Muscle layer of colon (tissue), 2 donors: ENCODE results near the gene STON2.

Experiments
- H3K27ac ChIP-seq: one replicate; pipeline ENCODE4 v1.7.0; 2013; ENCODE audit warnings: low read depth, mild to moderate bottlenecking, low read length, moderate library complexity
- H3K27me3 ChIP-seq, 2 donors: one replicate each; pipeline ENCODE4 v1.7.0; 2013; ENCODE audit warnings: low read length in 2 of 2, mild to moderate bottlenecking in 2 of 2; ENCODE audit not compliant: insufficient read depth in 2 of 2, control insufficient read depth in 1 of 2
- H3K36me3 ChIP-seq: one replicate; pipeline ENCODE4 v1.7.0; 2013; ENCODE audit warnings: mild to moderate bottlenecking, low read length; ENCODE audit not compliant: insufficient read depth
- H3K4me1 ChIP-seq: one replicate; pipeline ENCODE4 v1.7.0; 2013; ENCODE audit warnings: mild to moderate bottlenecking, low read length; ENCODE audit not compliant: insufficient read depth
- H3K4me3 ChIP-seq, 2 donors: one replicate each; pipeline ENCODE4 v1.7.0; 2013; ENCODE audit warnings: low read length in 2 of 2, low read depth in 1 of 2, mild to moderate bottlenecking in 1 of 2, moderate library complexity in 1 of 2
- H3K9ac ChIP-seq: one replicate; pipeline ENCODE4 v1.7.0; 2013; ENCODE audit warnings: low read length
- H3K9me3 ChIP-seq: one replicate; pipeline ENCODE4 v1.7.0; 2013; ENCODE audit warnings: mild to moderate bottlenecking, low read length
- donor health status: abdominal sarcoma.
- donor health status: Adenocarcinoma of cecum.

Gene STON2, protein sequence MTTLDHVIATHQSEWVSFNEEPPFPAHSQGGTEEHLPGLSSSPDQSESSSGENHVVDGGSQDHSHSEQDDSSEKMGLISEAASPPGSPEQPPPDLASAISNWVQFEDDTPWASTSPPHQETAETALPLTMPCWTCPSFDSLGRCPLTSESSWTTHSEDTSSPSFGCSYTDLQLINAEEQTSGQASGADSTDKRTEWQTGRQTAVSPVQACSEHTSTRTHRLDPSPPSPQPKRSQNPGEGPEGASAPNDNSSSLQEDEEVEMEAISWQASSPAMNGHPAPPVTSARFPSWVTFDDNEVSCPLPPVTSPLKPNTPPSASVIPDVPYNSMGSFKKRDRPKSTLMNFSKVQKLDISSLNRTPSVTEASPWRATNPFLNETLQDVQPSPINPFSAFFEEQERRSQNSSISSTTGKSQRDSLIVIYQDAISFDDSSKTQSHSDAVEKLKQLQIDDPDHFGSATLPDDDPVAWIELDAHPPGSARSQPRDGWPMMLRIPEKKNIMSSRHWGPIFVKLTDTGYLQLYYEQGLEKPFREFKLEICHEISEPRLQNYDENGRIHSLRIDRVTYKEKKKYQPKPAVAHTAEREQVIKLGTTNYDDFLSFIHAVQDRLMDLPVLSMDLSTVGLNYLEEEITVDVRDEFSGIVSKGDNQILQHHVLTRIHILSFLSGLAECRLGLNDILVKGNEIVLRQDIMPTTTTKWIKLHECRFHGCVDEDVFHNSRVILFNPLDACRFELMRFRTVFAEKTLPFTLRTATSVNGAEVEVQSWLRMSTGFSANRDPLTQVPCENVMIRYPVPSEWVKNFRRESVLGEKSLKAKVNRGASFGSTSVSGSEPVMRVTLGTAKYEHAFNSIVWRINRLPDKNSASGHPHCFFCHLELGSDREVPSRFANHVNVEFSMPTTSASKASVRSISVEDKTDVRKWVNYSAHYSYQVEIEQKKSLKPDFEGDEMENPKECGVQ

DNA sequence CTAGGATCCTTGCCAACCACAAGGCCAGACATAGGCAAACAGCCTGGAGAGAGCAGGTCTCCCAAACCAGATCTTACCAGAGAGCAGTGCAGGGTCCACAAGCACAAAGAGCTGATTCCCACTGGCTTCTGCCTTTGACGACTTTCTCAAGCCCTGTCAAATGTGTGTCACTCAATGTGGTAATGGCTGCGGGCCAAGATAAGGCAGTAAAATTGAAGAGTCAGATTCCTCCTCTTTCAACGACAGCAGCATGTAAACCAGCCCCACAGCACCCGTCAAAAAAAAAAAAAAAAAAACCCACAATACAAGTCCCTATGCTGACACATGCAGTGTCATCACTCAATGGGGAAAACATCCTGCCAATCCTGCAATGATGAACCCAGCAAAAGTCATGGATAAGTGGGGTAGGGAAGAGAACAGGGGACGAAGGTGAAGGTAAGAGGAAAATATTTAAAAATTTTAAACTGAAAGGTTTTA, at the start of gene STON2:
TSS of gene STON2 (minus strand) at position 123 of the 477 bp plus-strand sequence. CDS start 1,942 bp downstream, outside the sequence.
- no peaks in the 10 kb centered on the region for H3K9me3 ChIP-seq
- H3K27me3 ChIP-seq = no peaks in the 10 kb centered on the region
- H3K36me3 ChIP-seq = no peaks in the 10 kb centered on the region
- no peaks in the 10 kb centered on the region for H3K4me1 ChIP-seq
- no peak within 1 kb of the TSS for H3K9ac ChIP-seq
- no peak within 1 kb of the TSS for H3K4me3 ChIP-seq
- H3K27ac ChIP-seq = no peak within 1 kb of the TSS

DNA sequence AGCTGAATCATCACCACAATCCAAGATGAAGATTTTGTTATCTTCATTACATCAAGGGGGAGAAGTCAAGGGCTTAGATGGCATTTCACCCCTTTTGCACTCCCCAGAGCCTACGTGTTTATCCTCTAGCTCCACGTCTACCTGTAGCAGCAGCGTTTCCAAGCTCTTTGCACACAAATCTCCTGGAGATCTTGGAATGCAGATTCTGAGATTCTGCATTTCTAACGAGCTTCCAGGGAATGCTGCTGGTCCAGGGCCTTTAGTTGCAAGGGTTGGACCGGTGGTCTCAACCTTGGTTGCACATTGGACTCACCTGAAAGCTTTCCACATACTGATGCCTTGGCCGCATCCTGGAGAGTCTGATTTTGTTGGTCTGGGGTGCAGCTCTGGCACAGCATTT, 49.5 kb upstream of the STON2 start:
- no peaks in the 10 kb centered on the region for H3K36me3 ChIP-seq
- H3K27me3 ChIP-seq = no peaks in the 10 kb centered on the region
- H3K4me1 ChIP-seq = no peaks in the 10 kb centered on the region
- H3K9ac ChIP-seq = no peak overlapping the region
- H3K9me3 ChIP-seq = no peaks in the 10 kb centered on the region
- no peak overlapping the region for H3K27ac ChIP-seq
- no peak overlapping the region for H3K4me3 ChIP-seq

GRCh38 chr14:81449114-81449513, 49.0 kb upstream of the STON2 start:
- H3K9ac ChIP-seq = no peak overlapping the region
- H3K4me1 ChIP-seq = no peaks in the 10 kb centered on the region
- no peak overlapping the region for H3K4me3 ChIP-seq
- no peaks in the 10 kb centered on the region for H3K36me3 ChIP-seq
- no peak overlapping the region for H3K27ac ChIP-seq
- H3K27me3 ChIP-seq = no peaks in the 10 kb centered on the region
- no peaks in the 10 kb centered on the region for H3K9me3 ChIP-seq

DNA sequence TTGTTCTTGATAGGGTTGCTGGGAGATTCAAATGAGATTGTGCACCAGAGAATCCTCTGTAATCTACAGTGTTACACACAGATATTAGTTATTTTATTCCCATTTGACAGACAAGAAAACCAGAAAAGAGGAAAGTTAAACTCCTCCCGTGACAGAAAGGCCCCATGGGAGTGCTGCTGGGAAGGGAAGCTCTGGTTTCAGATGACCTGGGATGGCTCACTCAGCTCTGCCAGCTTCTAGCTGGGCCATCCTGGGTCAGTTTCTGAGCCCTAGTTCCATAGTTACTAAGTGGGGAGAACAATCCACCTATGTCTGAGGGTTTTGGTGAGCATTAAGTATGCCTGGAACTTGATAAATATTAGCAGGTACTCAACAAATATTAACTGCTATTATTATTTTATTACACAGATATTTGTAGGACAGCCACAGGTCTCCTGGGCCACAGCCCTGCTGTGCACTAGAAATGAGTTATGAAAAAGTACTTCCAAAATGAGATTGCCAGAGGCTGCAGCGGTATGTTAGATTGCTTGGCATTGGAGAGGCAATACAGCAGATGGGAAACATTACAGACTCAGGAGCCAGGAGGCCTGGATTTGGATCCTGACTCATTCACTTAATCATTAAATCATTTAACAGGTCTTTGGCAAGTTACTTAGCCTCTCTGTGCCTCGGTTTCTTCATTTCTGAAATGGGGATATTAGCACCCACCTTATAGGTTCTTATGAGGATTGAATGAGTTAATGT, 47.1 kb upstream of the STON2 start:
- Histone ChIP-seq H3K27me3 (no peaks in the 10 kb centered on the region), H3K36me3 (no peaks in the 10 kb centered on the region), H3K27ac (no peak overlapping the region), H3K4me3 (no peak overlapping the region), H3K9me3 (no peaks in the 10 kb centered on the region), H3K9ac (no peak overlapping the region), H3K4me1 (no peaks in the 10 kb centered on the region)

GRCh38 chr14:81446279-81447007, 46.3 kb upstream of the STON2 start:
- H3K9ac ChIP-seq = no peak overlapping the region
- no peaks in the 10 kb centered on the region for H3K9me3 ChIP-seq
- H3K36me3 ChIP-seq = no peaks in the 10 kb centered on the region
- H3K27me3 ChIP-seq = no peaks in the 10 kb centered on the region
- H3K4me3 ChIP-seq = no peak overlapping the region
- no peak overlapping the region for H3K27ac ChIP-seq
- no peaks in the 10 kb centered on the region for H3K4me1 ChIP-seq

DNA sequence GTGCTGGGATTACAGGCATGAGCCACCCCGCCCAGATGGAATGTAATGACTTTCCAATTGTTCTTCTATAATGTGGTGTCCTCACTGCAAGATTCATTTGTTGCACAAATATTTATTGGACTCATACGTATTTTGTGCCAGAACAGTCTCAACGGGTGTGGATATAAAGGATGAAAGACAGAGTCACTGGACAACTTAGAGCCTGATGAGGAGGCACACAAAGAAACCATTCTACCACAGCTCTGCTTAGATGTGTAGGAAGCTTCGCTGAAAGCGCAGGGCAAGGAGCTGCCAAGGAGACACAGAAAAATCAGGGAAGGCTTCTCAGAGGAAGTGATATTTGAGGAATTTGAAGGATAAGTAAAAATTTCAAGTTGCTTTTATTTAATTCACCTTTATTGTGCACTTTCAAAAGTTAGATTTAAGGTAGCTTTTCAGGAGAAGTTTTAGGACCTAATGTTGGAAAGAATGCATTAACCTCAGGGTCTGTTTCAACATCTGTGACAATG, 41.6 kb upstream of the STON2 start:
- Histone ChIP-seq H3K27ac (no peak overlapping the region), H3K4me1 (no peaks in the 10 kb centered on the region), H3K27me3 (peaks cover 5 to 10% of the 10 kb centered on the region in 2 donors), H3K36me3 (no peaks in the 10 kb centered on the region), H3K4me3 (no peak overlapping the region), H3K9me3 (no peaks in the 10 kb centered on the region), H3K9ac (no peak overlapping the region)

GRCh38 chr14:81440041-81440440, 39.9 kb upstream of the STON2 start:
- Histone ChIP-seq H3K36me3 (no peaks in the 10 kb centered on the region), H3K9ac (no peak overlapping the region), H3K27ac (no peak overlapping the region), H3K27me3 (peaks cover 11 to 16% of the 10 kb centered on the region in 2 donors), H3K4me1 (peaks cover 4% of the 10 kb centered on the region), H3K4me3 (no peak overlapping the region), H3K9me3 (no peaks in the 10 kb centered on the region)

DNA sequence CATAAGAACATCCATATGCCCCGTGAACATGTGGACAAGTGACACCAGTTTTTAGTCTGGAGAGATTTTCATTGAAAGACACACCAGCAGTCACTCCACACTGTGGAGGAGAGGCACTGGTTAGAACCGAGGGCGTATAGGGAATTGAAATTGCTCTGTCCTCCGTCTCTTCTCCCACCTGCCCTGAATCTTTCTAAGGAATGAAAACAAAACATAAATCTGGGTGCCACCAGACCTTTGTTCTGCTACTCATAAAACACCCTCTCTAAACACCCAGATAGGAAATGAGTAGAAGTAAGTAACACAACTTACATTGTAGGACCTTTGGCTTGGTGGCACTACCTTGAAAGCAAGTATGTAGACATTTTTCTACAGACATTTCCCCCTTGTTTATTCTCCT, 37.1 kb upstream of the STON2 start:
- no peak overlapping the region for H3K27ac ChIP-seq
- peaks cover 6% of the 10 kb centered on the region for H3K4me1 ChIP-seq
- no peak overlapping the region for H3K4me3 ChIP-seq
- no peaks in the 10 kb centered on the region for H3K9me3 ChIP-seq
- peaks cover 11 to 25% of the 10 kb centered on the region in 2 donors for H3K27me3 ChIP-seq
- H3K36me3 ChIP-seq = no peaks in the 10 kb centered on the region
- H3K9ac ChIP-seq = no peak overlapping the region

DNA sequence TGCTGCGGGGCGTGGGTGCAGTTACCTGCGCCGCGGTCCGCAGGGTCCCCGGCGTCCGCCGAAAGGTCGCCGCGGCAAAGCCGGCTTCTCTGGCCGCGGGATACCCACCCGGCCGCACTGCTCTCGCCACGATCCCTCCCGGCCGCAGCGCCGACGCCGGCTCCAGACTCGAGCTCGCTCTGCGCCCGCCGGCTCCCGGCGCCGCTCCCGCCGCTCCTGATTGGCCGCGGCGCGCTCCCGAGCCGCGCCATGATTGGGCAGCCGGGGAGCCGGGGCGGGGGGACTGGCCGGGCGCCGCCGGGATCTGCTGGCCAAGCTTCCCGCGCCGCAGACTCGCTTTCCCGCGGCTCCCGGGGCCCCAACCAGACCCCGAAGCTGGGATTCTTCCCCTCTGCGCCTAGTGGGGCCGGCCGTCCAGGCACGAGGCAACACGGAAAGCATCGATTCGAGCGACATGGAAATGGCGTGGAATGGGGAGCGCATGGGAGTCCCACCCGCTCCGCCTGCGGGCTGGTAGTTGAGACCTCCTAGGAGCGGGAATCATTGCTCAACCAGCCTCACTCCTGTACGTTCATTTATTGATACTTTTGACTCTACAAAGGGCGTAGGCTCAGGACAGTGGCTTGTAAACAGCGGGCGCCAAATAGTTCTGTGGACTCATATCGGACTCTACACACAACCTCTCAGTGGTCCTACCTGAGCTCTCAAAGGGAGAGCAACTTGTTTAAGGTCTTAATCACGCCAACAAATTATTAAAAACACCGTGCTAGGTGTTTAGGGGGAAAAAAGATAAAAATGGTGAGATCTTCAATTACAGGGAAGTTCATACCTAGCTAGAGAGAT, 36.4 kb upstream of the STON2 start:
- Histone ChIP-seq H3K4me1 (peaks cover 6% of the 10 kb centered on the region), H3K27me3 (peaks cover 11 to 25% of the 10 kb centered on the region in 2 donors), H3K9me3 (no peaks in the 10 kb centered on the region), H3K36me3 (no peaks in the 10 kb centered on the region), H3K27ac (no peak overlapping the region), H3K9ac (no peak overlapping the region), H3K4me3 (peak overlapping the region; percentile 61 to 74)
